Measurements from ENCODE around the gene GARNL3.

DNA sequence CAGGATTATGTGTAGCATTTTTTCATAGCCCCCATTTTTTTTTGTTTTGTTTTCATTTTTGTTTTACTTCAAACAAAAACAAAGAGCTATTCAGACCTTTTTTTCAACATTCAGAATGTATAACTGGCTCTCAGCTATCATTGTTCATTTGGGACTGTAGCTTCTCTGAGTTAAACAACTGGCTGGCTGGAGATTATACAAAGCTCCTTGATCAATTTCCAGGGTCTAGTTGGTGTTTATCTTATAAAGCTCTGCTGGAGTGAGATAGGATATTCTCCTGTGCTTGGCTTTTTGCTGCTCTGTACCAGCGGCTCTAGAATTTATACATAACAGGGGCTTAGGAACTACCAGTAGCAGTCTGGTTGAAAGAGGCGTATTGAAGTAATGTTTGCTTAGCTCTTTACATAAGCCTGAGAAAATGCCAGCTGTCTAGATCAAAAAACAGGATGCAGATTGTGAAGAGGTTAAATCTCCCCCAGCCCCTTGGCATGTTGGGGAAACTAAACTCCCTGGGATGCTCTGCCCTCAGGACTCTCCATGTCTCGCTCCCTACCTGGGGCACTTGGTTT is 15.2 kb downstream of the GARNL3 start:
- TF ChIP-seq, protein P1, sequence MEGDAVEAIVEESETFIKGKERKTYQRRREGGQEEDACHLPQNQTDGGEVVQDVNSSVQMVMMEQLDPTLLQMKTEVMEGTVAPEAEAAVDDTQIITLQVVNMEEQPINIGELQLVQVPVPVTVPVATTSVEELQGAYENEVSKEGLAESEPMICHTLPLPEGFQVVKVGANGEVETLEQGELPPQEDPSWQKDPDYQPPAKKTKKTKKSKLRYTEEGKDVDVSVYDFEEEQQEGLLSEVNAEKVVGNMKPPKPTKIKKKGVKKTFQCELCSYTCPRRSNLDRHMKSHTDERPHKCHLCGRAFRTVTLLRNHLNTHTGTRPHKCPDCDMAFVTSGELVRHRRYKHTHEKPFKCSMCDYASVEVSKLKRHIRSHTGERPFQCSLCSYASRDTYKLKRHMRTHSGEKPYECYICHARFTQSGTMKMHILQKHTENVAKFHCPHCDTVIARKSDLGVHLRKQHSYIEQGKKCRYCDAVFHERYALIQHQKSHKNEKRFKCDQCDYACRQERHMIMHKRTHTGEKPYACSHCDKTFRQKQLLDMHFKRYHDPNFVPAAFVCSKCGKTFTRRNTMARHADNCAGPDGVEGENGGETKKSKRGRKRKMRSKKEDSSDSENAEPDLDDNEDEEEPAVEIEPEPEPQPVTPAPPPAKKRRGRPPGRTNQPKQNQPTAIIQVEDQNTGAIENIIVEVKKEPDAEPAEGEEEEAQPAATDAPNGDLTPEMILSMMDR (IDR thresholded peaks at IDR 0.05): no peak
- TF ChIP-seq POLR2AphosphoS5 (IDR thresholded peaks at IDR 0.05) (no peak), POLR2A (IDR thresholded peaks at IDR 0.05) (no peak)
